Retinal pigment epithelial cell (primary cell): ENCODE measurements around the gene KLK14.

Experiments used
- DNase-seq: peaks from one replicate; pipeline ENCODE4 v3.0.0-alpha.2; 2010; ENCODE audit warnings: low read depth
- H3K4me3 ChIP-seq: 2 replicates; pipeline ENCODE4 v1.5.1; 2011; ENCODE audit warnings: mild to moderate bottlenecking, low read length, control low read depth, moderate library complexity
- CTCF ChIP-seq: conservative IDR thresholded peaks from 2 replicates; pipeline ENCODE4 v1.5.1; 2011; ENCODE audit warnings: low read depth, low read length, control low read depth, inconsistent platforms

Gene KLK14

GRCh38 chr19:51059715-51060114 is 23.0 kb downstream of the KLK14 start:
- TF ChIP-seq CTCF: no peak
- H3K4me3 ChIP-seq: no peak overlapping the region
- DNase-seq: no peak

- H3K4me3 ChIP-seq: no peak overlapping the region
- no peak for TF ChIP-seq CTCF
- DNase-seq: no peak
These were observed 26.8 kb downstream of the KLK14 start for GRCh38 chr19:51055866-51056265.

GRCh38 chr19:51047031-51047335 is 35.7 kb downstream of the KLK14 start:
- H3K4me3 ChIP-seq: no peak overlapping the region
- no peak for TF ChIP-seq CTCF
- DNase-seq: no peak

GRCh38 chr19:51044327-51044726 is 38.4 kb downstream of the KLK14 start:
- H3K4me3 ChIP-seq: no peak overlapping the region
- no peak for DNase-seq
- no peak for TF ChIP-seq CTCF

GRCh38 chr19:51043497-51043896 is 39.2 kb downstream of the KLK14 start:
- H3K4me3 ChIP-seq: no peak overlapping the region
- no peak for TF ChIP-seq CTCF
- DNase-seq: no peak

GRCh38 chr19:51040151-51040550 is 42.5 kb downstream of the KLK14 start:
- no peak for DNase-seq
- no peak for TF ChIP-seq CTCF

GRCh38 chr19:51036519-51036918 is 46.2 kb downstream of the KLK14 start:
- DNase-seq: no peak
- H3K4me3 ChIP-seq: no peak overlapping the region
- TF ChIP-seq CTCF: no peak

More at GRCh38 chr19:51040151-51040550, 42.5 kb downstream of the KLK14 start:
- H3K4me3 ChIP-seq: no peak overlapping the region
